H1 (cell line): ENCODE results near the gene FAM98A. TPM values are rescaled to one million over a fixed set of nuclear protein-coding genes. Genes with fewer than 3 reads are reported as not detected.

Experiments
- CHD7 ChIP-seq: fragments of 300-600 bp; sonication (generic); IDR thresholded peaks from 2 replicates; pipeline ENCODE4 v1.7.1; 2012; ENCODE audit warnings: low read length, moderate library complexity, mild to moderate bottlenecking, inconsistent platforms; ENCODE audit not compliant: insufficient replicate concordance
- CREB1 ChIP-seq: IDR thresholded peaks from 2 replicates; pipeline ENCODE4 v1.6.1; 2012; ENCODE audit warnings: inconsistent platforms
- CTCF ChIP-seq, 3 experiments: IDR thresholded peaks; 1 replicate in 2 of 3; 2 replicates in 1 of 3; pipeline versions ENCODE4 v1.5.1 to v1.6.1; 2011; ENCODE audit warnings: low read length in 3 of 3, mild to moderate bottlenecking in 3 of 3, inconsistent platforms in 2 of 3, low read depth in 1 of 3, moderate library complexity in 1 of 3; ENCODE audit not compliant: insufficient read depth in 1 of 3; ENCODE audit errors: control extremely low read depth in 1 of 3
- EGR1 ChIP-seq: IDR thresholded peaks from 2 replicates; pipeline ENCODE4 v1.6.1; 2011; ENCODE audit warnings: low read depth, low read length, borderline replicate concordance
- RXRA ChIP-seq: IDR thresholded peaks from 2 replicates; pipeline ENCODE4 v1.6.1; 2011; ENCODE audit warnings: low read depth, mild to moderate bottlenecking, low read length, moderate library complexity; ENCODE audit not compliant: insufficient read depth
- TEAD4 ChIP-seq: IDR thresholded peaks from 2 replicates; pipeline ENCODE4 v1.6.1; 2012; ENCODE audit warnings: low read depth, low read length, inconsistent platforms, mixed read lengths
- YY1 ChIP-seq: IDR thresholded peaks from 2 replicates; pipeline ENCODE4 v1.6.1; 2011; ENCODE audit warnings: low read depth, mild to moderate bottlenecking, low read length
- polyA plus RNA-seq, 7 experiments: library from polyadenylated mRNA; depleted of rRNA in 3 of 7; stranded (reverse) in 5 of 7; unstranded in 2 of 7; fragments of >200 nt in 5 of 7; fragments of 200-250 nt in 2 of 7; gene quantifications; 1 replicate in 5 of 7; 2 replicates in 1 of 7; 4 replicates in 1 of 7; pipeline versions ENCODE4 v1.2.1 to v1.2.3, GENCODE V29; 2011 to 2013; ENCODE audit warnings: missing spikeins in 2 of 7, mixed read lengths in 2 of 7
- total RNA-seq: library from RNA; stranded (reverse); fragmentation: NEBNext Ultra II Directional; extraction: Animal tissue kit (Norgen Biotek cat#: 25700); gene quantifications from 2 replicates; pipeline ENCODE4 v1.2.1, GENCODE V29; 2021

The FAM98A gene
- total and polyA plus RNA-seq, 2 of the 8 experiments (the other 6 are each of a cell fraction or from before 2014, with no cell fraction given): 53.2 to 103 TPM

GRCh38 chr2:33589444-33589843 is 9.7 kb downstream of the FAM98A start (continued):
- TF ChIP-seq CTCF (IDR thresholded peaks at IDR 0.05; ENCODE audit: control extremely low read depth in 1 of 3, insufficient read depth in 1 of 3, low read depth in 1 of 3, low read length in 3 of 3): no peak
- TF ChIP-seq CHD7: no peak
- no peak for TF ChIP-seq RXRA
- TF ChIP-seq CREB1: no peak
- TF ChIP-seq TEAD4: no peak
- TF ChIP-seq EGR1: no peak
- TF ChIP-seq YY1: no peak
